Measurements from ENCODE around the gene BMP5.

The BMP5 gene

DNA sequence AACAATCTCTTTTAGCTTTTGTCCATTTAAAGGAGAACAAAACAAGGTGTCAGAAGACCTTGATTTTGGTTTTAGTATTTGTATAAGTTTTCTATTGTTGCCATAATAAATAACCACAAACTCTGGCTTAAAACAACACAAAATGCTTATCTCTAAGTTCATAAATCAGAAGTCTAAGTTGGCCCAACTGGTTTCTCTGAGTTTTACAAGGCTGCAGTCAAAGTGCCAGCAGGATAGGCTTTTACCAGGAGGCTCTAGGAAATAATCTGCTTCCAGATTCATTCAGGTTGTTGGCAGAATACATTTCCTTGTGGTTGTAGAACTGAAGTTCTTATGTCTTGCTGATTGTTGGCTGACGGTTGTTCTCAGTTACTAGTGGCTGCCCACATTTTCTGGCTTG, 149.2 kb downstream of the BMP5 start:
- DNase-seq (ENCODE audit: extremely low spot score): no peak
- POLR2A ChIA-PET: no interaction called here

DNA sequence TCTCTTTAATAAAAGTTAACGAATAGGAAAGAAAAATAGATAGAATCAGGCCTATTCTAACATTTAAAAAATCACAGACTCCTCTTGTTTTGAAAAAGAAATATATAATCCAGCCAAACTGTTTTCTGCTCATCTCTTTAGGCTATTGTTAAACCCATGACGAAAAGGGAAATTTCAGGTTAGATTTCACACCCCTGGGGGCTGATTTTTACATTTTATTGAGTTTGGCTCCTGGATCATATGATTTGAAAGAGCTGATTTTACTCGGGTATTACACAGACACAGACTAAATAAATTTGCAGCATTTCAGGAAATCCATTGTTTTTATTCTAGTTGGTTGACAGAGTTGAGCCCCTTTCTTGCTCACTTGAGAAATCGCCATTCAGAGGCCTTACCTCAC, 160.6 kb downstream of the BMP5 start:
- TF ChIP-seq, protein P1, sequence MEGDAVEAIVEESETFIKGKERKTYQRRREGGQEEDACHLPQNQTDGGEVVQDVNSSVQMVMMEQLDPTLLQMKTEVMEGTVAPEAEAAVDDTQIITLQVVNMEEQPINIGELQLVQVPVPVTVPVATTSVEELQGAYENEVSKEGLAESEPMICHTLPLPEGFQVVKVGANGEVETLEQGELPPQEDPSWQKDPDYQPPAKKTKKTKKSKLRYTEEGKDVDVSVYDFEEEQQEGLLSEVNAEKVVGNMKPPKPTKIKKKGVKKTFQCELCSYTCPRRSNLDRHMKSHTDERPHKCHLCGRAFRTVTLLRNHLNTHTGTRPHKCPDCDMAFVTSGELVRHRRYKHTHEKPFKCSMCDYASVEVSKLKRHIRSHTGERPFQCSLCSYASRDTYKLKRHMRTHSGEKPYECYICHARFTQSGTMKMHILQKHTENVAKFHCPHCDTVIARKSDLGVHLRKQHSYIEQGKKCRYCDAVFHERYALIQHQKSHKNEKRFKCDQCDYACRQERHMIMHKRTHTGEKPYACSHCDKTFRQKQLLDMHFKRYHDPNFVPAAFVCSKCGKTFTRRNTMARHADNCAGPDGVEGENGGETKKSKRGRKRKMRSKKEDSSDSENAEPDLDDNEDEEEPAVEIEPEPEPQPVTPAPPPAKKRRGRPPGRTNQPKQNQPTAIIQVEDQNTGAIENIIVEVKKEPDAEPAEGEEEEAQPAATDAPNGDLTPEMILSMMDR (IDR thresholded peaks at IDR 0.05; ENCODE audit: control extremely low read depth, extremely low read depth, low read depth, missing control alignments): no peak
- ChIA-PET CTCF (interaction anchor here (1.0 kb wide), 1 partner anchor 37 kb away, joined by 3 read pairs; no protein-coding TSS in a partner anchor), POLR2A (no interaction called here)
- DNase-seq (ENCODE audit: extremely low spot score): no peak

More for the DNA sequence above, 149.2 kb downstream of the BMP5 start:
- CTCF ChIA-PET: no interaction called here
- TF ChIP-seq, protein P1 (IDR thresholded peaks at IDR 0.05; ENCODE audit: control extremely low read depth, extremely low read depth, low read depth, missing control alignments): no peak

- CTCF ChIA-PET: no interaction called here
- no peak for DNase-seq (ENCODE audit: extremely low spot score)
- TF ChIP-seq, protein P1 (IDR thresholded peaks at IDR 0.05; ENCODE audit: control extremely low read depth, extremely low read depth, low read depth, missing control alignments): no peak
- POLR2A ChIA-PET: no interaction called here
These were observed 162.0 kb downstream of the BMP5 start for GRCh38 chr6:55713436-55713835.

- CTCF ChIA-PET: no interaction called here
- DNase-seq (ENCODE audit: extremely low spot score): no peak
- TF ChIP-seq, protein P1 (IDR thresholded peaks at IDR 0.05; ENCODE audit: control extremely low read depth, extremely low read depth, low read depth, missing control alignments): no peak
- POLR2A ChIA-PET: no interaction called here
These were observed 166.7 kb downstream of the BMP5 start for GRCh38 chr6:55708711-55709110.

DNA sequence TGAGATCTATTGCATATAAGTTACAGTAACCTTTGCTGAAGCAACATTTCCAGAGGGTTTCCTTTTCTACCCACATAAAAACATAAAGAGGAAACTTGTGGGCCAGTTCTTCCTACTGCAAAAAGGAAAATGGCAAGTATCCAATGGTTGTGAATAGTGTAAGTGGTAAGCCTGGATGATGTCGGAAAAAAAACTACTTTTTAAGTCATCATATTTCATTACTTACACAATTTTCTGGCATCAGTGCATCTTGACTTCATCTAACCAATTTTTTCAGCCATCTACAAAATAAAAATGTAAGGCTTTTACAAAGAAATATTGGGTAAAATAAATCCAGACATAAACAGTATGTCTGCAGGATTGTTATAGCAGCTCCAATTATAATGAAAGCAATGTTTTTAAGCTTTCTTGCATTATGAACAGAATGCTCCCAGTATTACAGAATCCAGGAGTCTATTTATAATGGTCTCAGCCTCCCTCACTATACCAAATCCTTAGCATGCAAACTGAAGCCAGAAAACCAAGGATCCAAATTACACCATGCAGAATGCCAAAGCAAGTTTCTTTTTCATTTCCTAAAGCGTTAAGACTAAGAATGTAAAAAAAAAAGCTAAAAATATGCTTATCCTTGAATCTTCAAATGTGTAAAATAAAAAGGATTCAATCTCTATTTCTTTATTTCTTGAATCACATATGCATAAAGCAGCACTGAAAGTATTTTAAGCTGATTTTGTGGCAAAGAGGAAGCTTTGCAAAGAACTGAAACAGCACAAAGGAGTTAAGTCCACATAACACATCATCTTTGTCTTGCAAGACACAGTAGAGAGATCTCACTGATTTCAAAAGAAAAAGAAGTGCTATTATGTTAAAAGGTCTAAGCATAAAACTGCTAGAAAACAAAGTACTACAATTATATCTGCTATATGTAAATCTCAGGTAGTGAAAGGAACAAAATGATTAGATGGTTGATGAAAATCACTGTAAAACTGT, 169.6 kb downstream of the BMP5 start:
- POLR2A ChIA-PET: no interaction called here
- TF ChIP-seq, protein P1 (IDR thresholded peaks at IDR 0.05; ENCODE audit: control extremely low read depth, extremely low read depth, low read depth, missing control alignments): no peak
- CTCF ChIA-PET: interaction anchor here (1.0 kb wide), 1 partner anchor 10 kb away, joined by 3 read pairs; no protein-coding TSS in a partner anchor
- DNase-seq (ENCODE audit: extremely low spot score): no peak

DNA sequence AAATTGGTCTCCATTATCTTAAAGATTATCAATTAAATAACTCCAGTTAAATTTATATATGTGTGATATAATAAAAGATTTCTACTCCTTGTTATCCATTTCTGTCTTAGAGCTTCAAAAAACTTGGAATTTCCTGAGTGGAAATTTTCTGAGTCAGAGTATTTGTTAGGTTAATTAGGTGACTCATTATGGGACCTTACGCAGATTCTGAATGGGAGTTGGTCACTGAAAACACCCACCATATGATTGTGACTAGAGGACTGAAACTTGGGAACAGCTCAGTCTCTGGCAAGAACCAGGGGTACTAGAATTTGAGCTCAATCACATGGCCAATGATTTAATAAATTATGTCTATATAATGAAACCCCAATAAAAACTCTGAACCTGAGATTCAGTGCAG, 171.0 kb downstream of the BMP5 start:
- ChIA-PET CTCF (interaction anchor here (0.9 kb wide), 1 partner anchor 12 kb away, joined by 3 read pairs; no protein-coding TSS in a partner anchor), POLR2A (no interaction called here)

More for the DNA sequence above, 171.0 kb downstream of the BMP5 start:
- TF ChIP-seq, protein P1 (IDR thresholded peaks at IDR 0.05; ENCODE audit: control extremely low read depth, extremely low read depth, low read depth, missing control alignments): no peak
- no peak for DNase-seq (ENCODE audit: extremely low spot score)
